Chondrocyte (in vitro differentiated cells): ENCODE data around the gene OMG. TPM values are rescaled to one million over a fixed set of nuclear protein-coding genes. Genes with fewer than 3 reads are reported as not detected.

Experiments
- DNase-seq: peaks from one replicate; pipeline ENCODE4 v3.0.0; 2021; ENCODE audit warnings: mixed read lengths, low spot score
- H3K27ac Mint-ChIP-seq: one replicate; pipeline ENCODE4 v1.8.0; 2021; ENCODE audit warnings: mild to moderate bottlenecking, moderate library complexity, mixed read lengths; ENCODE audit not compliant: unreplicated experiment
- H3K27me3 Mint-ChIP-seq: 2 replicates; pipeline ENCODE4 v1.8.0; 2021; ENCODE audit warnings: low read depth, mixed read lengths
- H3K36me3 Mint-ChIP-seq: 2 replicates; pipeline ENCODE4 v1.8.0; 2021; ENCODE audit warnings: low read depth, mixed read lengths
- H3K4me1 Mint-ChIP-seq: 2 replicates; pipeline ENCODE4 v1.8.0; 2021; ENCODE audit warnings: low read depth, mild to moderate bottlenecking, mixed read lengths
- H3K4me3 Mint-ChIP-seq: one replicate; pipeline ENCODE4 v1.8.0; 2021; ENCODE audit warnings: mild to moderate bottlenecking, moderate library complexity, mixed read lengths; ENCODE audit not compliant: unreplicated experiment
- H3K9me3 Mint-ChIP-seq: 2 replicates; pipeline ENCODE4 v1.8.0; 2021; ENCODE audit warnings: low read depth, mixed read lengths
- CTCF ChIP-seq: fragments of 200-600 bp; sonication (generic); IDR thresholded peaks from 2 replicates; pipeline ENCODE4 v1.5.0; 2021; ENCODE audit warnings: antibody characterized with exemption, mild to moderate bottlenecking, moderate library complexity
- total RNA-seq: library from RNA; stranded (reverse); gene quantifications from 3 replicates; pipeline ENCODE4 v1.2.1, GENCODE V29; 2021

OMG gene
- total RNA-seq, 1 donor from 2014 or later, result not detected

GRCh38 chr17:31307640-31308039 lies 10.6 kb upstream of the OMG start:
- no peak for TF ChIP-seq CTCF
- no peaks in the 10 kb centered on the region for H3K27me3 Mint-ChIP-seq
- H3K4me1 Mint-ChIP-seq, result peaks cover 4% of the 10 kb centered on the region
- no peaks in the 10 kb centered on the region for H3K9me3 Mint-ChIP-seq
- no peak overlapping the region for H3K27ac Mint-ChIP-seq
- H3K36me3 Mint-ChIP-seq, result peaks cover 5% of the 10 kb centered on the region
- H3K4me3 Mint-ChIP-seq, result no peak overlapping the region
- no peak for DNase-seq

- DNase-seq, result no peak
- no peak for TF ChIP-seq CTCF
- Mint-ChIP-seq H3K27ac (no peak overlapping the region), H3K27me3 (no peaks in the 10 kb centered on the region), H3K4me1 (peaks cover 11% of the 10 kb centered on the region), H3K36me3 (peaks cover 3% of the 10 kb centered on the region), H3K9me3 (no peaks in the 10 kb centered on the region), H3K4me3 (no peak overlapping the region)
Observed at GRCh38 chr17:31299624-31300023, 2.6 kb upstream of the OMG start.

- DNase-seq, result no peak
- no peak overlapping the region for H3K4me3 Mint-ChIP-seq
- H3K27me3 Mint-ChIP-seq, result no peaks in the 10 kb centered on the region
- no peak overlapping the region for H3K27ac Mint-ChIP-seq
- H3K4me1 Mint-ChIP-seq, result peaks cover 13% of the 10 kb centered on the region
- H3K9me3 Mint-ChIP-seq, result no peaks in the 10 kb centered on the region
- H3K36me3 Mint-ChIP-seq, result peaks cover 1% of the 10 kb centered on the region
- no peak for TF ChIP-seq CTCF
Observed at GRCh38 chr17:31296142-31296541, 897 bp downstream of the OMG start.

- H3K9me3 Mint-ChIP-seq, result no peaks in the 10 kb centered on the region
- H3K4me1 Mint-ChIP-seq, result peaks cover 13% of the 10 kb centered on the region
- no peak for TF ChIP-seq CTCF
- no peaks in the 10 kb centered on the region for H3K27me3 Mint-ChIP-seq
- peaks cover 1% of the 10 kb centered on the region for H3K36me3 Mint-ChIP-seq
- DNase-seq, result no peak
- H3K27ac Mint-ChIP-seq, result no peak overlapping the region
- no peak overlapping the region for H3K4me3 Mint-ChIP-seq
Observed at GRCh38 chr17:31295489-31295871, 1.6 kb downstream of the OMG start.

- no peaks in the 10 kb centered on the region for H3K27me3 Mint-ChIP-seq
- H3K4me1 Mint-ChIP-seq, result peaks cover 16% of the 10 kb centered on the region
- no peaks in the 10 kb centered on the region for H3K9me3 Mint-ChIP-seq
- DNase-seq, result no peak
- H3K4me3 Mint-ChIP-seq, result no peak overlapping the region
- TF ChIP-seq CTCF, result no peak
- H3K36me3 Mint-ChIP-seq, result peaks cover 1% of the 10 kb centered on the region
- H3K27ac Mint-ChIP-seq, result no peak overlapping the region
Observed at GRCh38 chr17:31294820-31295488, 2.1 kb downstream of the OMG start.
